ENCODE measurements around the gene MTX3.

The MTX3 gene

DNA sequence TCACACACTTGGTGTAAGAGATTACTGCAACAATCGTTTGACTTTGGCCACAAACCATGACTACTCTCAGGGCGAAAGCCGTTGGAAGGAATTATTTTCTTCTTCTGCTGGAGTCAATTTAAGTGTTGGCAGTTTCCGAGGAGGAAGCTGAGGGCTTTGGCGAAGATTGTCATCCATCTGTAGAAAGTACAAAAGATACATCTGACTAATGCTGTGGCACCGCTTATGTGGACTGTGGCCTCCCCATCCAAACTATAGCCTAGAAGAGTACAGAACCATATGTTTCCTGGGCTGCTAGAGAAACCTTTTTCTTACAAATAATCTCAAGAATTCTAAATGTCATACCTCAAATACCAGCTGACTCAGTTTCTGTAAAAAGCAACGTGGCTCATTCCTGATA, 7.4 kb downstream of the MTX3 start:
- DNase-seq (ENCODE audit: low read depth, low spot score), result no peak

DNA sequence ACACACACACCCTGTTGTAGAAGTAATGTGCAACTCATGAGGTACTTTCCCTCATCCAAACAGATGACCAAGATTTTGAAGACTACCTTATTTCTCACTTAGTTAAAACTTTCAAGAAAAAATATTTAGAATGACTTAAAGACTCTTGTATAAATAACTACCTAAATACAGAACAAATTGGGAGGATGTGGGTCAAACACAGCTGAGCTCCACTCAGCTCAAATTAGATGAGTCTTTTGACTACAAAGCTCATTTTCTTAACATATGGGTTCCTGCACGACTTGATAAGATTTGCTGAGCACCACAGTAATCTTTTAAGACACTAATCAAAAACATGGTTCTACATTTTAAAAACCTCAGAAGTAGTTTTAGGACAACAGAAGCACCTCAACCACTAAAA, 8.9 kb downstream of the MTX3 start:
- DNase-seq (ENCODE audit: low read depth, low spot score), result no peak

- no peak for DNase-seq (ENCODE audit: low read depth, low spot score)
Observed at GRCh38 chr5:79976759-79977515, 14.1 kb downstream of the MTX3 start.

- DNase-seq (ENCODE audit: low read depth, low spot score), result no peak
Observed at GRCh38 chr5:79975422-79975821, 15.6 kb downstream of the MTX3 start.

DNA sequence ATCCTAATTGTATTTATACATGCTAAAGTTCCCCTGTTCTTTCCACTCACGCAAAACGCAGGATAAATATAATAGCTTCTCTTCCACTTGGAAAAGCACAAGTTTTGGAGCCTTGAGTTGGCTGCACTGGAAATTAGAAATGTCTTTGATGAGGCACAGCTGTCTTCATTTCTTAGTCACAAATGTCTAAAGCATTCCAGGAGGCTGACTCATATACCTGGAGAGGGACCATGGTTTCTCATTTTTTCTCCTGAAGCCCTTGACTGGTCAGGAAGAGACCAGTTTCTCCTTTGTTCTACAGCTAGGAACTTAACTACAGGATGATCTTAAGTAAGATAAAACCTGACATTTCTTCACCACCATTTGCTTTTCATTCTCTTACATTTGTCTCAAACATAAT, 16.2 kb downstream of the MTX3 start:
- DNase-seq (ENCODE audit: low read depth, low spot score), result no peak

- DNase-seq (ENCODE audit: low read depth, low spot score), result no peak
Observed at GRCh38 chr5:79973996-79974395, 17.1 kb downstream of the MTX3 start.

DNA sequence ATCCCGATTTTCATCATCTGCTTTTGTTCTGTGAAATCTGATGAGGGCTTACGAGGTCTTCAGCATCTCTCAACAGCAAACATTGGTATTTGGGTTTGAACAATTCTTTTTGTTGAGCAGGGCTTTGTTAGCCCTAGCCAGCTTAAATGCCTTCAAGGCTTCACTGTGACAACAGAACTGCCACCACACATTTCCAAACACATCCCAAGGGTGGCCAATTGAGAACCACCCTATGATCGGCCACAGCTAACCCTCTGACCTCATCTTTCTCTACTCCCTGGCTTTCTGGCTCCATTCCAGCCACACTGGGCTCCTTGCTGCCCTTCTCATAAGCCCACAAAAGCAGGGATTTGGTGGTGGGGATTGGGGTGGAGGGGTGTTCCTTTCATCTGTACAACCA, 17.6 kb downstream of the MTX3 start:
- no peak for DNase-seq (ENCODE audit: low read depth, low spot score)

- DNase-seq (ENCODE audit: low read depth, low spot score), result no peak
Observed at GRCh38 chr5:79971156-79971555, 19.9 kb downstream of the MTX3 start.

- DNase-seq (ENCODE audit: low read depth, low spot score), result no peak
Observed at GRCh38 chr5:79966448-79966847, 24.6 kb downstream of the MTX3 start.

DNA sequence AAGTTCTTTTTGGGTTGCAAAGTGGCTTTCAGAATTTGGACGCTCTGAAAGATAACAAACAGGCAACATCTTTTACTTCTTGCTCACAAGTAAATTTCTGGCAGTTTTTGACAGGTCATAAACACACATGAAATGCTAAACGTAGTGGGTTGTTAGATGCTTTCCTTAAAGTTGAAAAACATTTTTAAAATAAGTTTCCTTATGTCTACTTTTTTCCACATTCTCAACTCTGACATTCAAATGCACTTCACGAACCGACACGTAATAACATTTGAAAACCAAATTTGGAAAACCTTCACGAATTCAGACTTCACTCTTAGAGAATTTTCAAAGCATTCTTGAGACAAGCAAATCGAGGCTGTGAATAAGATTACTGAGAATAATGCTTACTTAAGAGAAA, 26.9 kb downstream of the MTX3 start:
- DNase-seq (ENCODE audit: low read depth, low spot score), result no peak

GRCh38 chr5:79963261-79964061, 27.6 kb downstream of the MTX3 start:
- DNase-seq (ENCODE audit: low read depth, low spot score), result no peak

- no peak for DNase-seq (ENCODE audit: low read depth, low spot score)
Observed at GRCh38 chr5:79962575-79963222, 28.4 kb downstream of the MTX3 start.

DNA sequence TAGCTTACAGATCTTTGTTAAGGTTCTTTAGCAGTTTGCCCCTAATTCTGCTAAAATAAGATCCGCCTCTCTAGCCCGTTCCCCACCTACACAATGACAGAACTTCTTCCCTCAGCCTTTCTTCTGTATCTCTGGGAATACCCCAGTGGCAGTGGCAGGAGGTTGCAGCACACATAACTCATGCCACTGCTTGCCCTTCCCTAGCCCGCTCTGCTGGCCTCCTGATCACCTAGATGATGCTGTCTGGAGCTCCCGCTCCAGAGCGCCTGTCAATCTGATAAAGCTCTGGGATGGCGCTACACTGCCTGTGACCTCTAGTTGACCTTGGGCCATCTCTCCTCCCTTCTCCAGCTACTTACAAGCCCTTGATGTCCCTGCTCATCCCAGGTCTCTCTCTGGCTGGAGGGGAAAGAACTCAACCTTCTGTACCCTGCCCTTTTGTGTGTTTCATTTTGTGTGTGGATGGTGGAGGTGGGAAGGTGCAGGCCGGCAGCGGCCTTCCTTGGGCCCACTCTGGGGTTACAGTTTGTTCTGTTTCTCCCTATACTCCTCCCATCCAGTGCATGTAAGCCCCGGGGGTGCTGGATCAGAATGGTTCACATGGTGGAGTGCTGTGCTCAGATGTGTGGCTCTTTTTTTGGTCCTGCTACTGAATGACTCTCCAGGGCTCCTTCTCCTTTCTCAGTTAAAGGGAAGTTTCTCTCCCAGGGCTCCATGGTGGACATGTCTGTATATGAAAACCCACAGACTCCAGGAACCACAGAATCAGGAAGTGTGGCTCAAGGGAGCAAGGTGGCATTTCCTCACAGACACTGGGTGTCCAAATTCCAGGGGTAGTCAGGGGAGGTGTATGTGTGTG, 29.1 kb downstream of the MTX3 start:
- DNase-seq (ENCODE audit: low read depth, low spot score), result no peak

DNA sequence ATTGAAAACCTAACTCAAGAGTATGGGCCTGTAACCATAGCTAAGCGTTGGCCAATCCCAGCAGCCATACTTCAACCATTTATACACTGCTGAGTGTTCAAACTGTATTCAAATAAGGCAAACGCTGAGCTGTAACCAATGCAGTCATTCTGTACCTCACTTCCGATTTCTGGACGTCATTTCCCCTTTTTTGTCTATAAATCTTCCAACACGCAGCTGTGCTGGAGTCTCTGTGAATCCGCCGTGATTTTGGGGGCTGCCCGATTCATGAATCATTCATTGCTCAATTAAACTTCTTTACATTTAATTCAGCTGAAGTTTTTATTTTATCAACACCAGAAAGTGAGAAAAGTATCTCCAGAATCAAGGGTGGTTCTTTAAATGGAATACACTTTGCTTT, 31.7 kb downstream of the MTX3 start:
- no peak for DNase-seq (ENCODE audit: low read depth, low spot score)

GRCh38 chr5:79955941-79956670, 35.0 kb downstream of the MTX3 start:
- DNase-seq (ENCODE audit: low read depth, low spot score), result no peak

- DNase-seq (ENCODE audit: low read depth, low spot score), result no peak
Observed at GRCh38 chr5:79955356-79955895, 35.6 kb downstream of the MTX3 start.

- DNase-seq (ENCODE audit: low read depth, low spot score), result no peak
Observed at GRCh38 chr5:79954620-79955019, 36.4 kb downstream of the MTX3 start.

GRCh38 chr5:79947567-79947966, 43.5 kb downstream of the MTX3 start:
- no peak for DNase-seq (ENCODE audit: low read depth, low spot score)

DNA sequence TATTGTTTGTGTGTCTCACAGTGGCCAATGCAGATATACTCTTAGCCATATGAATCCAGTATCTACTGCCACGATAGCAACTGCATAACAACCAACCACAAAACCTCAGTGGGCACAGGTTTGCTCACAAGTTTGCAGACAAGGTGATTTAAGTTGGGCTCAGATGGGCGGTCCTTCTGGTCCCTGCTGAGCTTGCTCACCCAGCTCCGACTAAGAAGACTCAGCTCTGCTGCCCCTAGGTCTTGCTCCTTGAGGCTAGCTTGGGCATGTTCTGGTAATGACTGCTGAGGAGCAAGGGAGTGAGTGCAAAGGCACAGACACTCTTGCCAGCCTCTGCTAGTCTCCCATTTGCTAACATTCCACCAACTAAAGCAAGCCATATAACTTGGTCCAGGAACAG, 52.6 kb downstream of the MTX3 start:
- no peak for DNase-seq (ENCODE audit: low read depth, low spot score)

GRCh38 chr5:79936646-79937216, 54.3 kb downstream of the MTX3 start:
- no peak for DNase-seq (ENCODE audit: low read depth, low spot score)

All from activated CD4-positive, CD25-positive, alpha-beta regulatory T cell treated with anti-CD3 and anti-CD28 coated beads, Interleukin-2, amount 50 U/mL, for 16 hours (primary cell).